Measurements from ENCODE around the gene CACNA2D3.

Gene CACNA2D3

GRCh38 chr3:54822206-54822605 lies 699.9 kb downstream of the CACNA2D3 start:
- DNase-seq: peak in 1 of 3 experiments; percentile 17

- DNase-seq: no peak
Observed at GRCh38 chr3:54826251-54826691, 703.9 kb downstream of the CACNA2D3 start.

- no peak for DNase-seq
Observed at GRCh38 chr3:54827056-54827687, 704.8 kb downstream of the CACNA2D3 start.

GRCh38 chr3:54827776-54828175 lies 705.4 kb downstream of the CACNA2D3 start:
- no peak for DNase-seq

GRCh38 chr3:54830658-54831057 lies 708.3 kb downstream of the CACNA2D3 start:
- DNase-seq: peak in 2 of 3 experiments; percentile 9 to 12

GRCh38 chr3:54831112-54831511 lies 708.8 kb downstream of the CACNA2D3 start:
- DNase-seq: no peak

- no peak for DNase-seq
Observed at GRCh38 chr3:54832876-54833275, 710.5 kb downstream of the CACNA2D3 start.

GRCh38 chr3:54835701-54836100 lies 713.3 kb downstream of the CACNA2D3 start:
- no peak for DNase-seq

- DNase-seq: peak in 2 of 3 experiments; percentile 25 to 41
Observed at GRCh38 chr3:54836871-54837270, 714.5 kb downstream of the CACNA2D3 start.

GRCh38 chr3:54837964-54838363 lies 715.6 kb downstream of the CACNA2D3 start:
- DNase-seq: peak in 1 of 3 experiments; percentile 4

GRCh38 chr3:54841471-54841870 lies 719.1 kb downstream of the CACNA2D3 start:
- no peak for DNase-seq

- DNase-seq: peak in 1 of 3 experiments; percentile 2
Observed at GRCh38 chr3:54843352-54843751, 721.0 kb downstream of the CACNA2D3 start.

- DNase-seq: no peak
Observed at GRCh38 chr3:54844211-54844610, 721.9 kb downstream of the CACNA2D3 start.

GRCh38 chr3:54845011-54845410 lies 722.7 kb downstream of the CACNA2D3 start:
- DNase-seq: peak in 1 of 3 experiments; percentile 39

- peak in 1 of 3 experiments; percentile 48 for DNase-seq
Observed at GRCh38 chr3:54845551-54845950, 723.2 kb downstream of the CACNA2D3 start.

- peak in 1 of 3 experiments; percentile 38 for DNase-seq
Observed at GRCh38 chr3:54846119-54846518, 723.8 kb downstream of the CACNA2D3 start.

- no peak for DNase-seq
Observed at GRCh38 chr3:54847361-54847760, 725.0 kb downstream of the CACNA2D3 start.

GRCh38 chr3:54849360-54849759 lies 727.0 kb downstream of the CACNA2D3 start:
- no peak for DNase-seq

- DNase-seq: no peak
Observed at GRCh38 chr3:54850484-54851018, 728.2 kb downstream of the CACNA2D3 start.

GRCh38 chr3:54853573-54854404 lies 731.4 kb downstream of the CACNA2D3 start:
- DNase-seq: peak; percentile 38 to 78 (median 64)

GRCh38 chr3:54856271-54856670 lies 733.9 kb downstream of the CACNA2D3 start:
- DNase-seq: peak in 1 of 3 experiments; percentile 3

GRCh38 chr3:54857343-54857742 lies 735.0 kb downstream of the CACNA2D3 start:
- no peak for DNase-seq

- DNase-seq: peak in 1 of 3 experiments; percentile 40
Observed at GRCh38 chr3:54858093-54858785, 735.9 kb downstream of the CACNA2D3 start.
